Measurements from ENCODE around the gene PDE9A. TPM values are rescaled to one million over a fixed set of nuclear protein-coding genes. Genes with fewer than 3 reads are reported as not detected.

The PDE9A gene
- polyA plus RNA-seq, 2 of the 4 experiments (the other 2 are of a cell fraction): 1.3 to 3.1 TPM

DNA sequence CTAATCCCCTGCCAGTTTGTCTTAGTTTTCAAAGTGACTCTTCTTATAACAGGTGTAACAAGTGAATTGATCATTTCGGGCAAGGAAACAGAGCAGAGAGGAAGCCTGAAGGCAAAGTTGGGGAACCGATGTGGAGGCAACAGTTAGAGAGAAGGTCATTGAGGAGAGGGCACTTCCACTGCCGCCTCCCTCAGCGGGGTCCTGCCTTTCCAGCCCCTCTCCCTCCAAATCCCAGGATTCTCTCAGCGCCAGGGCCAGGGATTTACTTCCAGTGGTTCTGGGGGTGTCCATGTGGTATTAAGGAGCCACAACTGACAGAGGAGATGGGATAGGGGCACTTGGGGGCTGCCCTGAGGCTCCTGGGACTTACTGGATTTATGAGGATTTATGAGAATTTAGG lies 39.7 kb upstream of the PDE9A start:
- Histone ChIP-seq H3K4me2 (no peak overlapping the region), H3K9me3 (no peaks in the 10 kb centered on the region), H3K4me1 (peaks cover 6% of the 10 kb centered on the region; the same call in 1 of the 3 replicates), H3K27ac (no peak overlapping the region), H3K4me3 (no peak overlapping the region)
- ATAC-seq (no peak), DNase-seq (ENCODE audit: low read depth in 1 of 2, low spot score in 1 of 2) (no peak), FAIRE-seq (no peak)
- CTCF ChIA-PET: no interaction called here
- TF ChIP-seq CBX8 (IDR thresholded peaks at IDR 0.05) (no peak), FOSL2 (IDR thresholded peaks at IDR 0.05) (no peak), FOSL2 (CRISPR knock-in tag; IDR thresholded peaks at IDR 0.05) (no peak), GATA3 (IDR thresholded peaks at IDR 0.05; ENCODE audit: borderline replicate concordance) (no peak), REST (IDR thresholded peaks at IDR 0.05) (no peak), ZFP36 (IDR thresholded peaks at IDR 0.05; ENCODE audit: borderline replicate concordance, partially characterized antibody) (no peak), HMGXB4 (CRISPR knock-in tag; IDR thresholded peaks at IDR 0.05; ENCODE audit: borderline replicate concordance) (no peak), SREBF2 (IDR thresholded peaks at IDR 0.05) (no peak), MAZ (IDR thresholded peaks at IDR 0.05; ENCODE audit: borderline replicate concordance, low read depth, low read length) (no peak), FOXS1 (CRISPR knock-in tag; IDR thresholded peaks at IDR 0.05) (no peak), JUN (IDR thresholded peaks at IDR 0.05) (no peak), HOXB5 (CRISPR knock-in tag; IDR thresholded peaks at IDR 0.05) (no peak), RFX5 (IDR thresholded peaks at IDR 0.05) (no peak), RNF2 (IDR thresholded peaks at IDR 0.05; ENCODE audit: borderline replicate concordance, low read depth) (no peak)
- TF ChIP-seq, protein P1, sequence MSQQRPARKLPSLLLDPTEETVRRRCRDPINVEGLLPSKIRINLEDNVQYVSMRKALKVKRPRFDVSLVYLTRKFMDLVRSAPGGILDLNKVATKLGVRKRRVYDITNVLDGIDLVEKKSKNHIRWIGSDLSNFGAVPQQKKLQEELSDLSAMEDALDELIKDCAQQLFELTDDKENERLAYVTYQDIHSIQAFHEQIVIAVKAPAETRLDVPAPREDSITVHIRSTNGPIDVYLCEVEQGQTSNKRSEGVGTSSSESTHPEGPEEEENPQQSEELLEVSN (IDR thresholded peaks at IDR 0.05; ENCODE audit: borderline replicate concordance, low read depth): no peak
- WGBS (ENCODE audit: missing lambda C conversion rate): 91% methylated on average over 5 of the region's 5 CpGs
- POLR2A ChIA-PET: no interaction called here

DNA sequence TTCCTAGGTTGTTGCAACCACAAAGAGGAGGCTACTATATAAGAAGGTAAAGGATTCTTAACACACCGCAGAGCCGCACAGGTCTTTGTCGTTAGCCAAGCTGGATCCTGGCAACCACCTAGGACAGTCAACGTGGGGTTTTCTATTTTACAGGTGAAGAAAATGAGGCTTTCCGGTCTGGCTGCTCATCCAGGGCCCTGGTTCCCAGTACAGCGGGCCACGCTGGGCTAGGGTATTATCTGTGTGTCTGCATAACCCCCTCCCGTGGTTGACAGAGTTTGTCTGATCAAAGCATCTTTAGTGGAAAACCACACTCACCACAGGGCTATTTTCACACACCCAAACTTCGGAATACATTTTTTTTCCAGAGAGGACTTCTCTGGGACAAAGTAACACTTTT lies 39.0 kb upstream of the PDE9A start:
- CTCF ChIA-PET: no interaction called here
- no peak for TF ChIP-seq PHF8 (IDR thresholded peaks at IDR 0.05; ENCODE audit: borderline replicate concordance, low read depth)
- no peak for TF ChIP-seq FOSB (CRISPR knock-in tag; IDR thresholded peaks at IDR 0.05)
- no peak for TF ChIP-seq EHF (CRISPR knock-in tag; IDR thresholded peaks at IDR 0.05)
- TF ChIP-seq, protein P2, sequence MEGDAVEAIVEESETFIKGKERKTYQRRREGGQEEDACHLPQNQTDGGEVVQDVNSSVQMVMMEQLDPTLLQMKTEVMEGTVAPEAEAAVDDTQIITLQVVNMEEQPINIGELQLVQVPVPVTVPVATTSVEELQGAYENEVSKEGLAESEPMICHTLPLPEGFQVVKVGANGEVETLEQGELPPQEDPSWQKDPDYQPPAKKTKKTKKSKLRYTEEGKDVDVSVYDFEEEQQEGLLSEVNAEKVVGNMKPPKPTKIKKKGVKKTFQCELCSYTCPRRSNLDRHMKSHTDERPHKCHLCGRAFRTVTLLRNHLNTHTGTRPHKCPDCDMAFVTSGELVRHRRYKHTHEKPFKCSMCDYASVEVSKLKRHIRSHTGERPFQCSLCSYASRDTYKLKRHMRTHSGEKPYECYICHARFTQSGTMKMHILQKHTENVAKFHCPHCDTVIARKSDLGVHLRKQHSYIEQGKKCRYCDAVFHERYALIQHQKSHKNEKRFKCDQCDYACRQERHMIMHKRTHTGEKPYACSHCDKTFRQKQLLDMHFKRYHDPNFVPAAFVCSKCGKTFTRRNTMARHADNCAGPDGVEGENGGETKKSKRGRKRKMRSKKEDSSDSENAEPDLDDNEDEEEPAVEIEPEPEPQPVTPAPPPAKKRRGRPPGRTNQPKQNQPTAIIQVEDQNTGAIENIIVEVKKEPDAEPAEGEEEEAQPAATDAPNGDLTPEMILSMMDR (IDR thresholded peaks at IDR 0.05): no peak
- Histone ChIP-seq H3K9me3 (no peaks in the 10 kb centered on the region), H3K27ac (no peak overlapping the region), H3K4me3 (no peak overlapping the region), H3K4me2 (no peak overlapping the region), H3K4me1 (peaks cover 6% of the 10 kb centered on the region; the same call in 1 of the 3 replicates)
- POLR2A ChIA-PET: no interaction called here
- no peak for FAIRE-seq
- no peak for DNase-seq (ENCODE audit: low read depth in 1 of 2, low spot score in 1 of 2)
- 83% methylated on average over 9 of the region's 9 CpGs for WGBS (ENCODE audit: missing lambda C conversion rate)
- peak; percentile 17 to 35; a peak in 4 of 6 replicates for ATAC-seq

All from A549 (cell line).